Measurements from ENCODE around the gene SLC16A5. TPM values are rescaled to one million over a fixed set of nuclear protein-coding genes. Genes with fewer than 3 reads are reported as not detected.
"Not testable (repeated sequence)": the region's sequence is repeated elsewhere in the genome, so short reads cannot be mapped to it uniquely, and the experiment has no call there.

The SLC16A5 gene
- total RNA-seq, 2 donors from 2014 or later: 28.8 to 54.0 TPM

- Histone ChIP-seq H3K27ac (ENCODE audit: low read depth, low read length) (peak within 1 kb of the TSS; percentile 86), H3K4me3 (ENCODE audit: low read length) (peak within 1 kb of the TSS; percentile 83), H3K9ac (ENCODE audit: extremely low read depth, low read length, poor library complexity, severe bottlenecking) (peak within 1 kb of the TSS; percentile 73), H3K27me3 (ENCODE audit: control insufficient read depth, insufficient read depth, low read length, poor library complexity, severe bottlenecking) (no peaks in the 10 kb centered on the region), H3K4me1 (ENCODE audit: control insufficient read depth, insufficient read depth, low read length) (peaks cover 3% of the 10 kb centered on the region), H3K36me3 (ENCODE audit: control insufficient read depth, insufficient read depth, low read length) (peaks cover 41% of the 10 kb centered on the region), H3K9me3 (ENCODE audit: control insufficient read depth, low read length) (no peaks in the 10 kb centered on the region)
- H3K9me3 Mint-ChIP-seq: no peaks in the 10 kb centered on the region
- H3K4me3 Mint-ChIP-seq: peak within 1 kb of the TSS; percentile 79
- peak; percentile 97 for DNase-seq
- TF ChIP-seq CTCF (conservative IDR thresholded peaks at IDR 0.05): peak; percentile 94
- WGBS, 2 experiments (ENCODE audit: insufficient coverage in 1 of 2, insufficient read length in 1 of 2): 3 to 4% methylated on average over 60 to 82 of the region's 82 CpGs
- H3K36me3 Mint-ChIP-seq (ENCODE audit: low read depth): peaks cover 24% of the 10 kb centered on the region
- no peaks in the 10 kb centered on the region for H3K27me3 Mint-ChIP-seq (ENCODE audit: insufficient read depth)
- H3K27ac Mint-ChIP-seq: peak within 1 kb of the TSS; percentile 90
- H3K4me1 Mint-ChIP-seq: peaks cover 4% of the 10 kb centered on the region
Measured at GRCh38 chr17:75131278-75132017, 43.7 kb downstream of the SLC16A5 start, which contains the start of gene NT5C. TSS of gene NT5C (minus strand) at chr17:75131742. CDS start at chr17:75131707, 35 bp downstream.

GRCh38 chr17:75132018-75133000, 44.6 kb downstream of the SLC16A5 start:
- Histone ChIP-seq H3K9ac (ENCODE audit: extremely low read depth, low read length, poor library complexity, severe bottlenecking) (peak overlapping the region; percentile 11), H3K36me3 (ENCODE audit: control insufficient read depth, insufficient read depth, low read length) (peaks cover 43% of the 10 kb centered on the region), H3K4me3 (ENCODE audit: low read length) (peak overlapping the region; percentile 83), H3K27ac (ENCODE audit: low read depth, low read length) (peak overlapping the region; percentile 86)
- not testable (repeated sequence) for H3K9me3 ChIP-seq (ENCODE audit: control insufficient read depth, low read length); H3K27me3 ChIP-seq (ENCODE audit: control insufficient read depth, insufficient read depth, low read length, poor library complexity, severe bottlenecking); H3K27me3 Mint-ChIP-seq (ENCODE audit: insufficient read depth); H3K9me3 Mint-ChIP-seq; H3K4me1 Mint-ChIP-seq; DNase-seq; H3K4me1 ChIP-seq (ENCODE audit: control insufficient read depth, insufficient read depth, low read length)
- Mint-ChIP-seq H3K4me3 (peak overlapping the region; percentile 79), H3K27ac (peak overlapping the region; percentile 88), H3K36me3 (ENCODE audit: low read depth) (peaks cover 30% of the 10 kb centered on the region)
- WGBS, 2 experiments (ENCODE audit: insufficient coverage in 1 of 2, insufficient read length in 1 of 2): 87 to 90% methylated on average over 33 to 40 of the region's 40 CpGs

GRCh38 chr17:75133001-75133400, 45.2 kb downstream of the SLC16A5 start:
- Mint-ChIP-seq H3K27me3 (ENCODE audit: insufficient read depth) (no peaks in the 10 kb centered on the region), H3K36me3 (ENCODE audit: low read depth) (peaks cover 30% of the 10 kb centered on the region), H3K9me3 (no peaks in the 10 kb centered on the region), H3K27ac (no peak overlapping the region), H3K4me3 (no peak overlapping the region), H3K4me1 (peaks cover 4% of the 10 kb centered on the region)
- H3K27me3 ChIP-seq (ENCODE audit: control insufficient read depth, insufficient read depth, low read length, poor library complexity, severe bottlenecking): no peaks in the 10 kb centered on the region
- DNase-seq: no peak
- no peak overlapping the region for H3K4me3 ChIP-seq (ENCODE audit: low read length)
- no peaks in the 10 kb centered on the region for H3K9me3 ChIP-seq (ENCODE audit: control insufficient read depth, low read length)
- H3K36me3 ChIP-seq (ENCODE audit: control insufficient read depth, insufficient read depth, low read length): peaks cover 47% of the 10 kb centered on the region
- peaks cover 3% of the 10 kb centered on the region for H3K4me1 ChIP-seq (ENCODE audit: control insufficient read depth, insufficient read depth, low read length)
- WGBS, 2 experiments (ENCODE audit: insufficient coverage in 1 of 2, insufficient read length in 1 of 2): 95 to 100% methylated on average over 2 to 3 of the region's 3 CpGs
- no peak overlapping the region for H3K9ac ChIP-seq (ENCODE audit: extremely low read depth, low read length, poor library complexity, severe bottlenecking)
- H3K27ac ChIP-seq (ENCODE audit: low read depth, low read length): no peak overlapping the region
- TF ChIP-seq CTCF (conservative IDR thresholded peaks at IDR 0.05): no peak

GRCh38 chr17:75133607-75134347, 46.0 kb downstream of the SLC16A5 start:
- not testable (repeated sequence) for H3K4me3 ChIP-seq (ENCODE audit: low read length); H3K27me3 ChIP-seq (ENCODE audit: control insufficient read depth, insufficient read depth, low read length, poor library complexity, severe bottlenecking); DNase-seq; H3K9ac ChIP-seq (ENCODE audit: extremely low read depth, low read length, poor library complexity, severe bottlenecking); H3K27me3 Mint-ChIP-seq (ENCODE audit: insufficient read depth); H3K4me3 Mint-ChIP-seq; H3K27ac ChIP-seq (ENCODE audit: low read depth, low read length); H3K9me3 Mint-ChIP-seq; H3K4me1 Mint-ChIP-seq; H3K9me3 ChIP-seq (ENCODE audit: control insufficient read depth, low read length); H3K4me1 ChIP-seq (ENCODE audit: control insufficient read depth, insufficient read depth, low read length)
- peak overlapping the region; percentile 70 for H3K27ac Mint-ChIP-seq
- peaks cover 55% of the 10 kb centered on the region for H3K36me3 ChIP-seq (ENCODE audit: control insufficient read depth, insufficient read depth, low read length)
- 95 to 97% methylated on average over 7 to 14 of the region's 14 CpGs for WGBS, 2 experiments (ENCODE audit: insufficient coverage in 1 of 2, insufficient read length in 1 of 2)
- H3K36me3 Mint-ChIP-seq (ENCODE audit: low read depth): peaks cover 30% of the 10 kb centered on the region

Data from endodermal cell (in vitro differentiated cells).